Upper lobe of right lung (tissue), 1 donor: ENCODE measurements around the gene FOXJ3. TPM values are rescaled to one million over a fixed set of nuclear protein-coding genes. Genes with fewer than 3 reads are reported as not detected.
A peak's percentile ranks its signal among the peaks of the same experiment; 100 is the strongest.

Source experiments
- ATAC-seq: fragments of 200-7000 bp; cut with Tn5 transposase; one replicate; pipeline ENCODE4 v1.9.1; 2020; ENCODE audit warnings: mild to moderate bottlenecking, moderate library complexity
- DNase-seq: peaks from one replicate; pipeline ENCODE4 v3.0.0-alpha.2; 2020
- H3K27ac ChIP-seq: fragments of 200-600 bp; one replicate; pipeline ENCODE4 v1.8.0; 2022
- H3K27me3 ChIP-seq: fragments of 200-600 bp; one replicate; pipeline ENCODE4 v1.8.0; 2022; ENCODE audit warnings: mild to moderate bottlenecking
- H3K36me3 ChIP-seq: fragments of 200-600 bp; one replicate; pipeline ENCODE4 v1.8.0; 2022
- H3K4me1 ChIP-seq: fragments of 200-600 bp; one replicate; pipeline ENCODE4 v1.8.0; 2022
- H3K4me3 ChIP-seq: fragments of 200-600 bp; one replicate; pipeline ENCODE4 v1.8.0; 2022; ENCODE audit warnings: mild to moderate bottlenecking
- H3K9me3 ChIP-seq: fragments of 200-600 bp; one replicate; pipeline ENCODE4 v1.8.0; 2022
- CTCF ChIP-seq: fragments of 200-600 bp; IDR thresholded peaks from one replicate; pipeline ENCODE4 v1.8.0; 2022; ENCODE audit warnings: antibody characterized with exemption
- intact Hi-C: fragments of 100-400 bp; cut with DNase I; formaldehyde crosslinking; loops from one replicate; pipeline ENCODE4 v1.11.0; 2022
- total RNA-seq: library from RNA; stranded (reverse); fragmentation: NEBNext Ultra II Directional; extraction: Animal tissue kit (Norgen Biotek cat#: 25700); gene quantifications from one replicate; pipeline ENCODE4 v1.2.1, GENCODE V29; 2021
- donor health status: DM: no; HTN: yes; CAD: no; lungs with severe emphysema.

The FOXJ3 gene
- total RNA-seq, 1 donor from 2014 or later: 47.0 TPM

DNA sequence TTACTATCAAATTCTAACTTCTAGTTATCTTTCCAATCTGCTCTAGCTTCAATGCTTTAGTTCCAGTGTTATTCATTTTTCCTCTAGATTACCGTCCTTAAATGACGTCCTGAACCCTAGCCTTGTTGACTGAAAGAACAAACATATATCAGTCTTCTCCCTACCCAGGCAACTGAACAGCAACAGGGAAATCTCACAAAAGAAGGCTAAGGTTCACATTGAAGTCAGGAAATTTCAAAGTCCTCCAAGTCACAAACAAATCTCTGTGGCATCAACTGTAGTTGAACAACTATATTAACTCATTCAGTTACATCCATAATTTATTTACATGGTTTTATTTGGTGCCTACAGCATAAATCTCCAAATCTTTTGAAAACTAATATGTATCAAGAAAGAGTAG is 19.5 kb downstream of the FOXJ3 start:
- H3K27ac ChIP-seq: no peak overlapping the region
- peaks cover 41% of the 10 kb centered on the region for H3K4me1 ChIP-seq
- ATAC-seq (no peak), DNase-seq (no peak)
- no peaks in the 10 kb centered on the region for H3K27me3 ChIP-seq
- H3K36me3 ChIP-seq: no peaks in the 10 kb centered on the region
- H3K9me3 ChIP-seq: no peaks in the 10 kb centered on the region
- TF ChIP-seq CTCF: no peak
- no peak overlapping the region for H3K4me3 ChIP-seq
- intact Hi-C loops: no loop called here

DNA sequence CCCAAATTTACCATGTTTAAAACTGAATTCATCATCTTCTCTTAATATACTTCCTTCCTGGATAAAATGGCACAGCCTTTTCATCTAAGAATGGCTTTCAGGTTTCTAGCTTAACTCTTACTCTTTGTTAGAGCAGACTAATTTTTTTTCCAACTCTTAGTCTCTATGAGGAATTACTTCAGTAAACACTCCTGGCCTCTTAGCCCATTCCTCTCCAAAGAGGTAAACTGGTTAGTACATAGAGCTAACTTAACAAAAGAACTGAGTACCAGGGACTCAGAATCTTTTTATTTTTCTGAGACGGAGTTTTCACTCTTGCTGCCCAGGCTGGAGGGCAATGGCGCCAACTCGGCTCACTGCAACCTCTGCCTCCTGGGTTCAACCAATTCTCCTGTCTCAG is 21.1 kb downstream of the FOXJ3 start:
- peak; percentile 76 for ATAC-seq
- no peak for TF ChIP-seq CTCF
- Histone ChIP-seq H3K4me1 (peaks cover 26% of the 10 kb centered on the region), H3K4me3 (no peak overlapping the region), H3K27ac (no peak overlapping the region), H3K9me3 (no peaks in the 10 kb centered on the region), H3K27me3 (no peaks in the 10 kb centered on the region), H3K36me3 (no peaks in the 10 kb centered on the region)
- DNase-seq: no peak
- intact Hi-C loops: no loop called here

- TF ChIP-seq CTCF: no peak
- H3K27me3 ChIP-seq: no peaks in the 10 kb centered on the region
- no peaks in the 10 kb centered on the region for H3K9me3 ChIP-seq
- H3K4me3 ChIP-seq: no peak overlapping the region
- no peak for DNase-seq
- intact Hi-C loops: no loop called here
- ATAC-seq: peak; percentile 59
- peaks cover 4% of the 10 kb centered on the region for H3K36me3 ChIP-seq
- H3K27ac ChIP-seq: no peak overlapping the region
- peaks cover 20% of the 10 kb centered on the region for H3K4me1 ChIP-seq
Measured at GRCh38 chr1:42312576-42313212, 22.3 kb downstream of the FOXJ3 start.

GRCh38 chr1:42311897-42312296 is 23.1 kb downstream of the FOXJ3 start:
- H3K4me1 ChIP-seq: peaks cover 20% of the 10 kb centered on the region
- ATAC-seq (no peak), DNase-seq (no peak)
- no peak overlapping the region for H3K27ac ChIP-seq
- no peak for TF ChIP-seq CTCF
- intact Hi-C loops: no loop called here
- H3K36me3 ChIP-seq: peaks cover 4% of the 10 kb centered on the region
- no peaks in the 10 kb centered on the region for H3K27me3 ChIP-seq
- no peaks in the 10 kb centered on the region for H3K9me3 ChIP-seq
- no peak overlapping the region for H3K4me3 ChIP-seq

GRCh38 chr1:42311138-42311537 is 23.9 kb downstream of the FOXJ3 start:
- Histone ChIP-seq H3K36me3 (peaks cover 4% of the 10 kb centered on the region), H3K27me3 (no peaks in the 10 kb centered on the region), H3K27ac (no peak overlapping the region), H3K9me3 (no peaks in the 10 kb centered on the region), H3K4me3 (no peak overlapping the region), H3K4me1 (peaks cover 20% of the 10 kb centered on the region)
- TF ChIP-seq CTCF: no peak
- DNase-seq (no peak), ATAC-seq (no peak)
- intact Hi-C loops: no loop called here

DNA sequence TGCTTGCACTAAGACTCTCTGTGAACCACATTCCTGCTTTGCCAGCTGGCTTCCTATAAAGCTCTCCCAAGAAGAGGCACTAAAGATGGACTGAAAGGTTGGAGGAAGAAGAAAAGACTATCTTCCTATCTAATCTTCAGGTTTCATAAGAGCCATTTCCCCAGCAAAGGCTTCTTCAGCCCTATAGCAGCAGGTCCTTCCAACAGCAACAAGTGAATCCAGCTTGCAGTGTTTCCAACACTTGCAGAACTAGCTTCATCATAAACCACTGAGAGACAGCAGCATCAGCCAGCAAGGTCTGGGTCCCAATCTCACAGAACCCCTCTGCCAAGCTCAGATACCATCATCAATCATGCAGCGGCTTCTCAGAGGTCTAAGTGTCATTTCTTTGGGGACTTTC is 28.1 kb downstream of the FOXJ3 start:
- Histone ChIP-seq H3K27me3 (no peaks in the 10 kb centered on the region), H3K4me1 (no peaks in the 10 kb centered on the region), H3K4me3 (no peak overlapping the region), H3K27ac (no peak overlapping the region), H3K36me3 (peaks cover 4% of the 10 kb centered on the region), H3K9me3 (no peaks in the 10 kb centered on the region)
- DNase-seq (no peak), ATAC-seq (no peak)
- intact Hi-C loops: no loop called here
- no peak for TF ChIP-seq CTCF
